ENCODE results near the gene ZNHIT6.
"Not testable (repeated sequence)": the region's sequence is repeated elsewhere in the genome, so short reads cannot be mapped to it uniquely, and the experiment has no call there.

ZNHIT6 gene

GRCh38 chr1:85665932-85666331, 42.3 kb downstream of the ZNHIT6 start:
- no peak for DNase-seq (ENCODE audit: low read depth in 2 of 2)

- DNase-seq (ENCODE audit: low read depth in 2 of 2) = no peak
Observed at GRCh38 chr1:85663382-85663781, 44.9 kb downstream of the ZNHIT6 start.

GRCh38 chr1:85661767-85662166, 46.5 kb downstream of the ZNHIT6 start:
- no peak for DNase-seq (ENCODE audit: low read depth in 2 of 2)

- DNase-seq (ENCODE audit: low read depth in 2 of 2) = no peak
Observed at GRCh38 chr1:85660541-85660940, 47.7 kb downstream of the ZNHIT6 start.

- DNase-seq (ENCODE audit: low read depth in 2 of 2) = no peak
Observed at GRCh38 chr1:85659174-85659573, 49.1 kb downstream of the ZNHIT6 start.

- no peak for DNase-seq (ENCODE audit: low read depth in 2 of 2)
Observed at GRCh38 chr1:85656948-85657347, 51.3 kb downstream of the ZNHIT6 start.

- no peak for DNase-seq (ENCODE audit: low read depth in 2 of 2)
Observed at GRCh38 chr1:85656256-85656655, 52.0 kb downstream of the ZNHIT6 start.

GRCh38 chr1:85655315-85655714, 52.9 kb downstream of the ZNHIT6 start:
- no peak for DNase-seq (ENCODE audit: low read depth in 2 of 2)

GRCh38 chr1:85654066-85654782, 54.0 kb downstream of the ZNHIT6 start:
- DNase-seq (ENCODE audit: low read depth in 2 of 2) = no peak

- DNase-seq (ENCODE audit: low read depth in 2 of 2) = no peak
Observed at GRCh38 chr1:85652327-85652726, 55.9 kb downstream of the ZNHIT6 start.

- DNase-seq (ENCODE audit: low read depth in 2 of 2) = no peak
Observed at GRCh38 chr1:85650645-85651044, 57.6 kb downstream of the ZNHIT6 start.

- DNase-seq (ENCODE audit: low read depth in 2 of 2) = no peak
Observed at GRCh38 chr1:85649591-85649990, 58.6 kb downstream of the ZNHIT6 start.

GRCh38 chr1:85641598-85642556, 66.4 kb downstream of the ZNHIT6 start:
- not testable (repeated sequence) for DNase-seq (ENCODE audit: low read depth in 2 of 2)

- not testable (repeated sequence) for DNase-seq (ENCODE audit: low read depth in 2 of 2)
Observed at GRCh38 chr1:85639920-85640319, 68.3 kb downstream of the ZNHIT6 start.

GRCh38 chr1:85638412-85638811, 69.8 kb downstream of the ZNHIT6 start:
- DNase-seq (ENCODE audit: low read depth in 2 of 2) = no peak

- DNase-seq (ENCODE audit: low read depth in 2 of 2) = no peak
Observed at GRCh38 chr1:85630493-85630892, 77.7 kb downstream of the ZNHIT6 start.

GRCh38 chr1:85629532-85629920, 78.7 kb downstream of the ZNHIT6 start:
- DNase-seq (ENCODE audit: low read depth in 2 of 2) = no peak

GRCh38 chr1:85628791-85629531, 79.3 kb downstream of the ZNHIT6 start:
- DNase-seq (ENCODE audit: low read depth in 2 of 2) = no peak

GRCh38 chr1:85626818-85627217, 81.4 kb downstream of the ZNHIT6 start:
- DNase-seq (ENCODE audit: low read depth in 2 of 2) = no peak

GRCh38 chr1:85624361-85624760, 83.9 kb downstream of the ZNHIT6 start:
- no peak for DNase-seq (ENCODE audit: low read depth in 2 of 2)

GRCh38 chr1:85623061-85623471, 85.2 kb downstream of the ZNHIT6 start:
- DNase-seq (ENCODE audit: low read depth in 2 of 2) = no peak

- DNase-seq (ENCODE audit: low read depth in 2 of 2) = no peak
Observed at GRCh38 chr1:85621430-85621829, 86.8 kb downstream of the ZNHIT6 start.
